Adipocyte (in vitro differentiated cells): Measurements from ENCODE around the gene TBC1D32.
"Not testable (repeated sequence)": the region's sequence is repeated elsewhere in the genome, so short reads cannot be mapped to it uniquely, and the experiment has no call there.

ENCODE experiments used
- DNase-seq: peaks from one replicate; pipeline ENCODE4 v3.0.0-alpha.2; 2015; ENCODE audit warnings: low read depth
- H3K27me3 ChIP-seq: replicated peaks from 2 replicates; pipeline ENCODE4 v1.7.0; 2013; ENCODE audit warnings: mild to moderate bottlenecking, low read length, moderate library complexity; ENCODE audit not compliant: control insufficient read depth, insufficient read depth
- H3K36me3 ChIP-seq: 2 replicates; pipeline ENCODE4 v1.7.0; 2013; ENCODE audit warnings: low read length, mild to moderate bottlenecking, moderate library complexity; ENCODE audit not compliant: control insufficient read depth, insufficient read depth, severe bottlenecking
- H3K4me1 ChIP-seq: 2 replicates; pipeline ENCODE4 v1.7.0; 2013; ENCODE audit warnings: mild to moderate bottlenecking, low read length, moderate library complexity; ENCODE audit not compliant: control insufficient read depth, insufficient read depth
- H3K4me3 ChIP-seq: 2 replicates; pipeline ENCODE4 v1.7.0; 2013; ENCODE audit warnings: mild to moderate bottlenecking, low read length, moderate library complexity
- H3K9ac ChIP-seq: 2 replicates; pipeline ENCODE4 v1.7.0; 2013; ENCODE audit warnings: mild to moderate bottlenecking, low read length, moderate library complexity
- H3K9me3 ChIP-seq: 2 replicates; pipeline ENCODE4 v1.7.0; 2013; ENCODE audit warnings: mild to moderate bottlenecking, low read length, moderate library complexity; ENCODE audit not compliant: control insufficient read depth

TBC1D32 gene

GRCh38 chr6:121351916-121352315 lies 17.6 kb upstream of the TBC1D32 start:
- DNase-seq = peak; percentile 39
- no peaks in the 10 kb centered on the region for H3K9me3 ChIP-seq
- no peaks in the 10 kb centered on the region for H3K4me1 ChIP-seq
- no peak overlapping the region for H3K9ac ChIP-seq
- H3K27me3 ChIP-seq = no peaks in the 10 kb centered on the region
- no peaks in the 10 kb centered on the region for H3K36me3 ChIP-seq
- H3K4me3 ChIP-seq = no peak overlapping the region

- Histone ChIP-seq H3K4me1 (no peaks in the 10 kb centered on the region), H3K27me3 (no peaks in the 10 kb centered on the region), H3K4me3 (no peak overlapping the region), H3K36me3 (no peaks in the 10 kb centered on the region), H3K9ac (no peak overlapping the region), H3K9me3 (no peaks in the 10 kb centered on the region)
- no peak for DNase-seq
These were observed 15.3 kb upstream of the TBC1D32 start for GRCh38 chr6:121349596-121349995.

GRCh38 chr6:121347484-121347883 lies 13.2 kb upstream of the TBC1D32 start:
- no peaks in the 10 kb centered on the region for H3K27me3 ChIP-seq
- no peak for DNase-seq
- H3K4me3 ChIP-seq = no peak overlapping the region
- H3K9me3 ChIP-seq = no peaks in the 10 kb centered on the region
- H3K4me1 ChIP-seq = no peaks in the 10 kb centered on the region
- H3K9ac ChIP-seq = no peak overlapping the region
- H3K36me3 ChIP-seq = no peaks in the 10 kb centered on the region

- no peaks in the 10 kb centered on the region for H3K9me3 ChIP-seq
- H3K4me1 ChIP-seq = no peaks in the 10 kb centered on the region
- H3K27me3 ChIP-seq = no peaks in the 10 kb centered on the region
- no peaks in the 10 kb centered on the region for H3K36me3 ChIP-seq
- H3K9ac ChIP-seq = no peak overlapping the region
- no peak overlapping the region for H3K4me3 ChIP-seq
- DNase-seq = no peak
These were observed 10.3 kb upstream of the TBC1D32 start for GRCh38 chr6:121344539-121344938.

- no peak overlapping the region for H3K9ac ChIP-seq
- H3K27me3 ChIP-seq = no peaks in the 10 kb centered on the region
- H3K4me1 ChIP-seq = peaks cover 4% of the 10 kb centered on the region
- no peak for DNase-seq
- H3K9me3 ChIP-seq = no peaks in the 10 kb centered on the region
- H3K4me3 ChIP-seq = no peak overlapping the region
- H3K36me3 ChIP-seq = no peaks in the 10 kb centered on the region
These were observed 5.5 kb upstream of the TBC1D32 start for GRCh38 chr6:121339639-121340226.

GRCh38 chr6:121338956-121339355 lies 4.7 kb upstream of the TBC1D32 start:
- H3K4me3 ChIP-seq = no peak overlapping the region
- no peaks in the 10 kb centered on the region for H3K36me3 ChIP-seq
- no peaks in the 10 kb centered on the region for H3K27me3 ChIP-seq
- H3K9me3 ChIP-seq = no peaks in the 10 kb centered on the region
- no peak overlapping the region for H3K9ac ChIP-seq
- DNase-seq = peak; percentile 31
- H3K4me1 ChIP-seq = peaks cover 4% of the 10 kb centered on the region

GRCh38 chr6:121338366-121338765 lies 4.1 kb upstream of the TBC1D32 start:
- Histone ChIP-seq H3K27me3 (no peaks in the 10 kb centered on the region), H3K4me1 (peaks cover 4% of the 10 kb centered on the region), H3K4me3 (no peak overlapping the region), H3K9me3 (no peaks in the 10 kb centered on the region), H3K9ac (no peak overlapping the region), H3K36me3 (no peaks in the 10 kb centered on the region)
- no peak for DNase-seq

DNA sequence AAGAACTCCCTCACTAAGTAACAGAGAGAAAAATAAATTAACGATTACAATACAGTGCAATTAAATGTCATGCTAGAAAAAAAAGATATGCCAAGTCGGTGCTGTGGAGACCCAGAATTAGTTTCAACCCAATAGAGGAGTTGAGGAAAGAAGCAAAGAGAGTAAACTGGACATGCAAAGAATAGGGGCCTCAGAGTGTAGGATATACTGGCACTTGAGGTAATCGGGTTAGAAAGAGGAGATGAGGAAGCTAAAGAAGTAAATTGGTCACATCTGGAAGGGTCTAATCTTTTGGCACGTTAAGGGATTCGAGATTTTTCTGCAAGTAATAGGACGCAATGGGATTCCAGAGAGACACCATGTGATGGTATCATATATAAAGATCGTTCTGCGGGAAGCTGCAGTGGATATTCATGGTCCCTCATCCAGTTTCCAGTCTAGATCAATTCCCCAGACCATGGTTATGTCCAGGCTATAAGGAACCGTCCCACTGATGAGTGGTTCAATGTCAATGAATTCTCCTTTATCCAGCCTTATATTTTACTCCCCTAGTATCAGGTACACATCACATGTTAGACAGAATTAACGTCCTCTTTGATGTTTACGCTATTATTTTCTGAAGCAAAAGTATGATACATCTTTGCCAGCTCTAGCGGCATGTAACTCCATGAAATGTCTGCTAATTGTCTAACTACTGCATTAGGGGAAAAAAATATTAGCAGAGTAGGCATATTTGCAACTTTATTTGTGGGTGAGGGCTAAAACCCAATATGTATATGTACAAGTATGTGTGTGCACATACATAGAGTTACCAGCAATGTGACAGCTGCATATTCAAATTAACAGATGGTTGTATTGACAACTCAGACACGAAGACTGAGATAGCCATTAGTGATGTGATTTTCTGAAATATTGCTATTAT lies 1.1 kb upstream of the TBC1D32 start:
- H3K9ac ChIP-seq = peak overlapping the region; percentile 89
- H3K36me3 ChIP-seq = no peaks in the 10 kb centered on the region
- H3K4me3 ChIP-seq = peak overlapping the region; percentile 95
- H3K4me1 ChIP-seq = peaks cover 4% of the 10 kb centered on the region
- no peaks in the 10 kb centered on the region for H3K27me3 ChIP-seq
- DNase-seq = no peak
- no peaks in the 10 kb centered on the region for H3K9me3 ChIP-seq

GRCh38 chr6:121333694-121334093 lies 586 bp downstream of the TBC1D32 start:
- Histone ChIP-seq H3K9ac (peak overlapping the region; percentile 89), H3K4me3 (peak overlapping the region; percentile 95)
- not testable (repeated sequence) for H3K9me3 ChIP-seq, H3K27me3 ChIP-seq, DNase-seq, H3K36me3 ChIP-seq, H3K4me1 ChIP-seq

GRCh38 chr6:121333196-121333595 lies 1.1 kb downstream of the TBC1D32 start:
- Histone ChIP-seq H3K36me3 (no peaks in the 10 kb centered on the region), H3K9me3 (no peaks in the 10 kb centered on the region), H3K4me3 (no peak overlapping the region), H3K9ac (no peak overlapping the region), H3K27me3 (no peaks in the 10 kb centered on the region), H3K4me1 (peaks cover 4% of the 10 kb centered on the region)
- no peak for DNase-seq

DNA sequence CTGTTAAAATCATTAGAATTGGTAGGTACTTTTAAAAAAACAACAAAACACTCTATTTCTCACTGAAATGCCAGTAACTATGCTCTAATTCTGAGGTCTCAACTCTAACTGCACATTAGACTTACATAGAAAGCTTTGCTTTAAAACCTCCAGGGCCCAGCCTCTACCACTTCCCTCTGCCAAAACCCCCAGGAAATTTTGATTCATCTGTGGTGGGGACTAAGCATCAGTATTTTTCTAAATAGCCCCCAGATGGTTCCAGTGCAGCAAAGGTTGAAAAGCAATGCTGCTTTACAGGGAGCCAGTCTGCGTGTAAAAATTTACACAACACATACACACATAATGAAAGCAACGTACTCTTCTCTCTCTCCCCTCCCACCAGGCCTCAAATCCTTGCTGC lies 3.8 kb downstream of the TBC1D32 start:
- peaks cover 6% of the 10 kb centered on the region for H3K4me1 ChIP-seq
- no peak overlapping the region for H3K9ac ChIP-seq
- H3K36me3 ChIP-seq = no peaks in the 10 kb centered on the region
- H3K4me3 ChIP-seq = no peak overlapping the region
- H3K9me3 ChIP-seq = no peaks in the 10 kb centered on the region
- no peak for DNase-seq
- H3K27me3 ChIP-seq = no peaks in the 10 kb centered on the region
